Right lobe of liver (tissue), 6 donors: ENCODE data around the gene ERBB4. TPM values are rescaled to one million over a fixed set of nuclear protein-coding genes. Genes with fewer than 3 reads are reported as not detected.

ENCODE experiments used
- ATAC-seq, 4 donors: fragments of 200-7000 bp; cut with Tn5 transposase; one replicate each; pipeline ENCODE4 v1.9.1; 2020; ENCODE audit warnings: mild to moderate bottlenecking in 4 of 4, moderate library complexity in 4 of 4
- DNase-seq, 3 donors: peaks; one replicate each; pipeline ENCODE4 v3.0.0-alpha.2; 2020
- H3K27ac ChIP-seq, 3 donors: fragments of 200-600 bp; one replicate each; pipeline ENCODE4 v1.8.0; 2022
- H3K27me3 ChIP-seq, 2 donors: fragments of 200-600 bp; one replicate each; pipeline ENCODE4 v1.8.0; 2022
- H3K36me3 ChIP-seq, 4 donors: fragments of 200-600 bp; sonication (generic) in 1 of 4; one replicate each; pipeline versions ENCODE4 v1.5.1 to v1.8.0; 2017 to 2022; ENCODE audit warnings: control low read depth in 1 of 4
- H3K4me1 ChIP-seq, 4 donors: fragments of 200-600 bp; sonication (generic) in 1 of 4; one replicate each; pipeline versions ENCODE4 v1.5.1 to v1.8.0; 2017 to 2022; ENCODE audit warnings: control low read depth in 1 of 4
- H3K4me3 ChIP-seq, 3 donors: fragments of 200-600 bp; one replicate each; pipeline ENCODE4 v1.8.0; 2022
- H3K9me3 ChIP-seq, 4 donors: fragments of 200-600 bp; sonication (generic) in 1 of 4; one replicate each; pipeline versions ENCODE4 v1.5.1 to v1.8.0; 2017 to 2022; ENCODE audit warnings: control low read depth in 1 of 4
- POLR2A ChIP-seq: fragments of 450-650 bp; IDR thresholded peaks from one replicate; pipeline ENCODE4 v1.6.1; 2017; ENCODE audit warnings: antibody characterized with exemption, mild to moderate bottlenecking
- WGBS: methylation state at CpG from one replicate; pipeline ENCODE4 v1.1.6; 2018; ENCODE audit warnings: low coverage, low lambda C conversion rate; ENCODE audit not compliant: insufficient coverage; ENCODE audit errors: missing lambda C conversion rate; 5-methylcytosine and 5-hydroxymethylcytosine counted together
- intact Hi-C, 2 donors: fragments of 100-400 bp; cut with DNase I; formaldehyde crosslinking; loops; one replicate each; pipeline versions ENCODE4 v1.11.2 to v1.14.1; 2022
- total RNA-seq, 6 experiments: library from RNA; depleted of rRNA in 2 of 6; stranded (reverse); fragments of >200 nt in 2 of 6; fragmentation: NEBNext Ultra II Directional in 3 of 6; extraction: Animal tissue kit (Norgen Biotek cat#: 25700) in 3 of 6; gene quantifications; one replicate each; pipeline versions ENCODE4 v1.1.0 to v1.2.4, GENCODE V29; 2016 to 2023
- TF ChIP-seq, protein P1 (sequence below), 4 donors: fragments of 200-600 bp in 3 of 4; fragments of 450-650 bp in 1 of 4; IDR thresholded peaks; one replicate each; pipeline versions ENCODE4 v1.5.1 to v1.8.0; 2016 to 2022; ENCODE audit warnings: antibody characterized with exemption in 4 of 4, mild to moderate bottlenecking in 2 of 4
- donor health status: DM: no; HTN: yes; CAD: no.
- donor health status: DM: no; HTN: no; CAD: no.
- donor health status: DM: no; HTN: no; CAD: no.
- donor health status: DM: no; HTN: yes; CAD: no.
- donor health status: DM: no; HTN: yes; CAD: no.

Gene ERBB4
- total RNA-seq, 6 experiments from 2014 or later, result 0.02 to 0.59 (median 0.08) TPM; not detected in 2

DNA sequence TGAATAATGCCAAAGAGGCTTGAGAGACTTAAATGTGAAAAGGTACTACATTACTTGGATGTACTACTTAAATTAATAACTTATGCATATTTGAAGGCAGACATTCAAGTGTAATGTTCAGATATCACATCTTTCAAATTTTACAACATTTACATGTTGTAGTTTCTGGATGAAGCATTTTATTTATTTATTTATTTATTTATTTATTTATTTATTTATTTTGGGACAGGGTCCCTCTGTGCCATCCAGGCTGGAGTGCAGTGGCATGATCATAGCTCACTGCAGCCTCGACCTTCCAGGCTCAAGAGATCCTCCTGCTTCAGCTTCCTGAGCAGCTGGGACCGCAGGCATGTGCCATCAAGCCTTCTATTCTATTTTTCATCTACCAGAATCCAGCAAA is 596.4 kb downstream of the ERBB4 start:
- H3K4me3 ChIP-seq, result no peak overlapping the region
- no peaks in the 10 kb centered on the region for H3K9me3 ChIP-seq
- intact Hi-C loops, result no loop called here
- 26% methylated on average over 2 of the region's 2 CpGs for WGBS
- ATAC-seq, result no peak
- no peak overlapping the region for H3K27ac ChIP-seq
- no peaks in the 10 kb centered on the region for H3K4me1 ChIP-seq
- no peaks in the 10 kb centered on the region for H3K36me3 ChIP-seq
- TF ChIP-seq POLR2A, result no peak
- TF ChIP-seq, protein P1, sequence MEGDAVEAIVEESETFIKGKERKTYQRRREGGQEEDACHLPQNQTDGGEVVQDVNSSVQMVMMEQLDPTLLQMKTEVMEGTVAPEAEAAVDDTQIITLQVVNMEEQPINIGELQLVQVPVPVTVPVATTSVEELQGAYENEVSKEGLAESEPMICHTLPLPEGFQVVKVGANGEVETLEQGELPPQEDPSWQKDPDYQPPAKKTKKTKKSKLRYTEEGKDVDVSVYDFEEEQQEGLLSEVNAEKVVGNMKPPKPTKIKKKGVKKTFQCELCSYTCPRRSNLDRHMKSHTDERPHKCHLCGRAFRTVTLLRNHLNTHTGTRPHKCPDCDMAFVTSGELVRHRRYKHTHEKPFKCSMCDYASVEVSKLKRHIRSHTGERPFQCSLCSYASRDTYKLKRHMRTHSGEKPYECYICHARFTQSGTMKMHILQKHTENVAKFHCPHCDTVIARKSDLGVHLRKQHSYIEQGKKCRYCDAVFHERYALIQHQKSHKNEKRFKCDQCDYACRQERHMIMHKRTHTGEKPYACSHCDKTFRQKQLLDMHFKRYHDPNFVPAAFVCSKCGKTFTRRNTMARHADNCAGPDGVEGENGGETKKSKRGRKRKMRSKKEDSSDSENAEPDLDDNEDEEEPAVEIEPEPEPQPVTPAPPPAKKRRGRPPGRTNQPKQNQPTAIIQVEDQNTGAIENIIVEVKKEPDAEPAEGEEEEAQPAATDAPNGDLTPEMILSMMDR (IDR thresholded peaks at IDR 0.05), result no peak
- H3K27me3 ChIP-seq, result no peaks in the 10 kb centered on the region
- no peak for DNase-seq

DNA sequence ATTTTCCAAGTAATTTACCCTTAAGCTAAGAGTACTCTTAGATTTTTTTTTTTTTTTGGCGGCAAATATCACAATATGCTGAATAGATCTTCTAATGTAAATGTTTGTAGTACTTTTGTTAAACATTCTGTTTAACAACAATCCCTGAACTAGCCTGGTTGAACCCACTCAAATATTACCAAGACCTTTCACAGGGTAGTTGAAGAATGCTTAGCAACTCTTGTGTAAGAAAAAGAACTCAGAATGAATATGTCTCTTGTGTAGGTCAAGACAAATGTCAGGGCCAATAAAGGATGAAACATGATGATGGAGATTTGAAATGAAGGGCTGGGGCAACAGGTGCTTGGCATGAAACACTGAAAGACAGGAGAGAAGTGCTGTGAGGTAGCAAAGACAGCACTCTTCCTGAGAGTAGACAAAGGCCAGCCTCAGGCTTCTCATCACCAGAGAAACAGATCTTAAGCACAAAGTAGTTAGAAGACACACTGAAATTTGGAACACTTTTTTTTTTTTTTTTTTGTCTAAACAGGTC is 597.3 kb downstream of the ERBB4 start:
- intact Hi-C loops, result no loop called here
- TF ChIP-seq, protein P1 (IDR thresholded peaks at IDR 0.05), result no peak
- no peak for TF ChIP-seq POLR2A
- WGBS, result 67% methylated on average over 1 of the region's 1 CpG
- Histone ChIP-seq H3K4me1 (no peaks in the 10 kb centered on the region), H3K27me3 (no peaks in the 10 kb centered on the region), H3K9me3 (no peaks in the 10 kb centered on the region), H3K4me3 (no peak overlapping the region), H3K36me3 (no peaks in the 10 kb centered on the region), H3K27ac (no peak overlapping the region)
- no peak for ATAC-seq
- DNase-seq, result no peak

DNA sequence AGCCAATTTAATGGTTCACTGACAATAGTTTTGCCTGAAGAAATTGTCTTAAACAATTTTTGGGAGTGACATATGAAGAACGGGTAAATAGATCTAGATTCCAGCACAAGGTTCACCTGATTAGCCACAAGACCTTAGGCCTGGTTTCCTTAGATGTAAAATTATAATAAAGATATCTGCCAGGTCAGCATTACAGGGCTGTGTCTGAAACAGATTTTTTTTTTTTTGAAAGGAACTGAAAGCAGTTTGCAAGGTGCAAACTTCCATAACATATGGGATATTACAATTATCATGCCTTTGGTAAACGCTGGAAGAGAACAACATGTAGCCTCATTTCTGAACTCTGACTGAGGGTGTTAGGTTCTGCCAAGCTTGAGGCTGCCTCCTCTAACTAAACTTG is 599.4 kb downstream of the ERBB4 start:
- DNase-seq (no peak), ATAC-seq (no peak)
- no peak overlapping the region for H3K4me3 ChIP-seq
- no peak overlapping the region for H3K27ac ChIP-seq
- H3K9me3 ChIP-seq, result no peaks in the 10 kb centered on the region
- 60% methylated on average over 2 of the region's 2 CpGs for WGBS
- no peak for TF ChIP-seq POLR2A
- TF ChIP-seq, protein P1 (IDR thresholded peaks at IDR 0.05), result no peak
- H3K4me1 ChIP-seq, result no peaks in the 10 kb centered on the region
- intact Hi-C loops, result no loop called here
- no peaks in the 10 kb centered on the region for H3K27me3 ChIP-seq
- H3K36me3 ChIP-seq, result no peaks in the 10 kb centered on the region

DNA sequence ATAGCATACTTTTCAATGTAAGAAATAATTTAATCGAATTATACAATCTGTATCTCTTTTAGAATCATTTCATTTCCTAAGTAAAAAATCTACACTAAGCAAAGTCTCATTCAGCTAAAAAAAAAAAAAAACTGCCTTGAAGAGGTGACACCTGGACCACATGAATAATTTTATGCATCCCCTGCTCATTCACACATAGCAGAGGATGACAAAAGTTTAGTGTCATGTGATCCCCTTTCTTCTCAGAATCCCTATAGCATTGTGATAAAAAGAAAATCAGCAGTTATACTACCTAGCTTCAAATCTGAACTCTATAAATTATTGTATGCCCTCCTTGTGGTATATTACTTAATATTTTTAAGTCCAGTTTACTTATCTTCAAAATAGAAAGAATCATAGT is 603.8 kb downstream of the ERBB4 start:
- Histone ChIP-seq H3K27me3 (no peaks in the 10 kb centered on the region), H3K27ac (no peak overlapping the region), H3K4me3 (no peak overlapping the region), H3K4me1 (no peaks in the 10 kb centered on the region), H3K36me3 (no peaks in the 10 kb centered on the region), H3K9me3 (no peaks in the 10 kb centered on the region)
- intact Hi-C loops, result no loop called here
- DNase-seq (no peak), ATAC-seq (no peak)
- WGBS, result 18% methylated on average over 1 of the region's 1 CpG
- TF ChIP-seq POLR2A, result no peak
- TF ChIP-seq, protein P1 (IDR thresholded peaks at IDR 0.05), result no peak

DNA sequence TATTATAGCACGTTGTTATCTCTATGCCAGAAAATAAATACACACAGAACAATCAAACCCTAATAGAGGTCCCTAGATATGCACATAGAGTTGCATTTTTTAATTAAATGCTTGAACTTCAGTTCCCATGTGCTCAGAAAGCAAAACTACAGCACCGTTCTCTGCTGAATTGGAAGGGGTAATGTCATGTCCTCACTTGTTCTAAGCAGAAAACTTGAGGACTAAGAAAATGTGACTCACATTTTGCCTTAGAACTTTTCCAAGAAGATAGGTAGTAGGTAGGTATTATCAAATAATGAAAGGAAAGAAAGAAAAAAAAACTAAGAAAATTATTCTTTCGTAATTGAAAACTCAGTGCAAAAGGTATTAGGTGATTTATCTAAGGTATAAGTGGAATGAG is 607.3 kb downstream of the ERBB4 start:
- Histone ChIP-seq H3K27ac (no peak overlapping the region), H3K4me3 (no peak overlapping the region), H3K36me3 (no peaks in the 10 kb centered on the region), H3K27me3 (no peaks in the 10 kb centered on the region), H3K4me1 (no peaks in the 10 kb centered on the region), H3K9me3 (no peaks in the 10 kb centered on the region)
- TF ChIP-seq, protein P1 (IDR thresholded peaks at IDR 0.05), result no peak
- TF ChIP-seq POLR2A, result no peak
- ATAC-seq (no peak), DNase-seq (no peak)
- WGBS, result 30% methylated on average over 3 of the region's 3 CpGs
- intact Hi-C loops, result no loop called here
